Thymus (tissue), 11 donors: ENCODE measurements around the gene MRPL53. TPM values are rescaled to one million over a fixed set of nuclear protein-coding genes. Genes with fewer than 3 reads are reported as not detected.

ENCODE experiments used
- DNase-seq, 9 donors: peaks; one replicate each; pipeline ENCODE4 v3.0.0-alpha.2; 2013; ENCODE audit warnings: low spot score in 9 of 9, low read depth in 6 of 9, missing footprints in 1 of 9
- H3K27ac ChIP-seq, 2 donors: one replicate each; pipeline ENCODE4 v1.5.1; 2013; ENCODE audit warnings: control low read depth in 1 of 2, low read depth in 1 of 2, low read length in 1 of 2, mild to moderate bottlenecking in 1 of 2, moderate library complexity in 1 of 2
- H3K27me3 ChIP-seq, 2 donors: one replicate each; pipeline ENCODE4 v1.5.1; 2013; ENCODE audit warnings: low read length in 1 of 2; ENCODE audit not compliant: control insufficient read depth in 2 of 2, insufficient read depth in 1 of 2
- H3K36me3 ChIP-seq, 2 donors: one replicate each; pipeline ENCODE4 v1.5.1; 2013; ENCODE audit warnings: low read length in 1 of 2, mild to moderate bottlenecking in 1 of 2, moderate library complexity in 1 of 2; ENCODE audit not compliant: control insufficient read depth in 2 of 2, insufficient read depth in 2 of 2
- H3K4me1 ChIP-seq, 2 donors: one replicate each; pipeline ENCODE4 v1.5.1; 2013; ENCODE audit warnings: low read length in 2 of 2; ENCODE audit not compliant: control insufficient read depth in 2 of 2, insufficient read depth in 2 of 2
- H3K4me3 ChIP-seq, 2 donors: one replicate each; pipeline ENCODE4 v1.5.1; 2013; ENCODE audit warnings: low read length in 2 of 2, control low read depth in 1 of 2, mild to moderate bottlenecking in 1 of 2
- H3K9me3 ChIP-seq, 2 donors: one replicate each; pipeline ENCODE4 v1.5.1; 2013; ENCODE audit warnings: low read length in 1 of 2, mild to moderate bottlenecking in 1 of 2; ENCODE audit not compliant: control insufficient read depth in 2 of 2, insufficient read depth in 1 of 2
- WGBS: extraction: QIAGEN DNeasy Blood & Tissue Kit; methylation state at CpG from one replicate; pipeline ENCODE4 v1.1.7; 2013; 5-methylcytosine and 5-hydroxymethylcytosine counted together
- polyA plus RNA-seq: library from polyadenylated mRNA; stranded (reverse); fragments of 200-250 nt; gene quantifications from one replicate; pipeline ENCODE4 v1.2.3, GENCODE V29; 2013
- total RNA-seq: library from RNA; stranded (reverse); fragments of 120-200 nt; gene quantifications from one replicate; pipeline ENCODE4 v1.2.4, GENCODE V29; 2013
- donor health status: healthy.

The MRPL53 gene
- total and polyA plus RNA-seq, 2 donors: 67.7 to 101 TPM

DNA sequence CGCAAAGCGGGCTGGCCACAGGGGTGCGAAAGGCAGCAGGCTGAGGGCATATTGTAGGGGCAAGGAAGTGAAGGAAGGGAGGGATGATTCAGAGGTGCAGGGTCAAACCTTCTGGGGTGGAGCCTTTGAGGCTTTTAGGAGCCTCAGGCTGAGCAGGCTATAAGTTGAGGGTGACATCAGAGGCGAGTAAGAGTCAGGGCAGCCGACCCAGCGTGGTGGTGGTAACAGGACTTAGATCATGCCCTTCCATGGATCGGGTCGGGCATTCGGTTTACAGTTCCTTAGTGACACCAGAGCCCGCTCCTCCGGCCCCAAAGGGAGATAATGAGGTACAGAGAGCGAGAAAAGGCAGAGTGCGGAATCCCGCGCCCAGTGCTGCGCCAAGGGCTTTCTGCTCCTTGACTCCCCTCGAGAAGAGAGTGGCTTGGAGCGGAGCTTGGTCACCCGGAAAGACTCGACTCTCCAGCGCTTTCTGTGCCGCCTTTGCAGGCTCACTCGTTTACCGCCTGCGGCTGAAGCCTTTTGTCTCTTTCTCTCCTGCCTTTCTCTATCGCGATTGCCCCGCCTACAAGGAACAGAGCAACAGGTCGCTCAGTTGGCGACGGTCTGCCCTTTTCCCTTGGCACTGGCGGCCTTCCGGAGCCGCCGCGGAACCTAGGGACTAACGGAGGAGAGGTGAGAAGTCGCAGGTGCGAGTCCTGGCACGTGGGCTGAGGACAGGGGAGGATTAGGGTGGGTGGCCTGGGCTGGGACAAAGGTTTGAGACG lies 26.2 kb upstream of the MRPL53 start:
- Histone ChIP-seq H3K4me1 (peaks cover 20 to 46% of the 10 kb centered on the region in 2 donors), H3K4me3 (peak overlapping the region in 1 of 2 donors; percentile 29), H3K36me3 (peaks cover 1 to 7% of the 10 kb centered on the region in 2 donors), H3K9me3 (peaks cover 0 to 12% of the 10 kb centered on the region in 2 donors), H3K27ac (no peak overlapping the region), H3K27me3 (peaks cover 76 to 80% of the 10 kb centered on the region in 2 donors)
- WGBS: 2% methylated on average over 41 of the region's 41 CpGs
- DNase-seq: peak in 1 of 9 donors; percentile 27

DNA sequence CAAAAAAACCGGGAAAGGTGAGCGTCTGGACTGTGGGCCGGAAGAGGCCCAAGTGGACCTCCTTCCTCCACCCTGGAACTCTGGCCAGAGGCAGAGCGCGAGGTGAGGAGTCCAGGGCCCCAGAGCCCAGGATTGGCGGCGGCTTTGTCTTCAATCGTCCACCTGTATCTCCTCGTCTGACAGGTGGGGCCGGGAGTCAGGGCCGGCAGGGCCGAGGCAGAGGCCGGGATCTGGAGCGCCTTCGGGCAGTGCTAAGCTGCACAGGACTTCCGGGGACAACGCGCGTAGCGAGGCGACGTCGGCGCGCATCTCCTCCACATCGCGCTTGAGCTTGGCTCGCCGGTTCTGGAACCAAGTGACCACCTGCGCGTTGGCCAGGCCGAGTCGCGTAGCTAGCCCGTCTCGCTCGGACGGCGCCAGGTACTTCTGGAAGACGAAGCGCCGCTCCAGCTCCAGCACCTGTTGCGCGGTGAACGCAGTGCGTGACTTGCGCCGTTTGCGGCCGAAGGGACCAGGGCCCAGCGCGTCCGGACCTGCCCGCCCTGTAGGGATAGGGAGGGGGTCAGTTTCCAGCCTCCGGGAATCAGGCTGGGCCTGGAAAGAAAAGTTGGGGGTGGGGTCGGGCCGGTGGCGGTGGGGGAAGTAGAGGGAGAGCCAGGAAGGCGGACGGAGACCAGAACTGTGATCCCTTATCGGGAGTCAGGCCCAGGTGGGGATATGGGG lies 25.5 kb upstream of the MRPL53 start:
- DNase-seq: no peak
- WGBS: 5% methylated on average over 61 of the region's 61 CpGs
- Histone ChIP-seq H3K4me1 (peaks cover 15 to 39% of the 10 kb centered on the region in 2 donors), H3K36me3 (peaks cover 8 to 13% of the 10 kb centered on the region in 2 donors), H3K4me3 (peak overlapping the region; percentile 19 to 29), H3K9me3 (peaks cover 0 to 12% of the 10 kb centered on the region in 2 donors), H3K27me3 (peaks cover 69 to 72% of the 10 kb centered on the region in 2 donors), H3K27ac (no peak overlapping the region)

DNA sequence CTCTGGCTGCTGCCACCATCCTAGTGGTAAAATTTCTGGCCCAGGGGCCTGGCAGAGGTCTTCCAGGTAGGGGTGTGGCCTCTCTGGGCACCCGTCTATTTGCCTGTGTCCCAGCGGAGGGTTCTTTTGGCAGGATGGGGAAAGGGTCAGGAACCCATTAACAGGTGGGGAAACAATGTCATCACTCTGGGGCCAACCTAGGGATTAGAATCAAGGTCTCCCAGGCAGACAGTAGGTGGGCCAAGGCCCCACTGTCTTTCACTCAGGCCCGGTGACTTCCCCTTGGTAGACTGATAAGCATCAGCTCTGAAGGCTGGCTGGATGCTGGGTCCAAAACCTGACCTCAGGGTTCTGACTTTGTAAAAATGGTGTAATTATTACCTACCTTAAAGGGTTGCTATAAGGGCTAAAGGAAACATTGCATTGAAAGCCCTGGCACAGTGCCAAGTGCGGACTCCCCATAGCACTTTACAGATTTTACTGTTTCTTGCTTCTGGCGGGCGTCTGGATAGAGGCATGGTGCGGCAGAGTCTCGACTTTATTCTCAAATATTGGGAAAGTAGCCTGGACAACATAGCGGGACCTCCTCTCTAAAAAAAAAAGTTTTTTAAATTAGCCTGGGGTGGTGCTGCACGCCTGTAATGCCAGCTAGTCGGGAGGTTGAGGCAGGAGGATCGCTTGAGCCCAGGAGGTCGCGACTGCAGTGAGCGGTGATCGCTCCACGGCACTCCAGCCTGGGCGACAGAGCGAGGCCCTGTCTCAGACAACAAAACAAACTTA lies 24.7 kb upstream of the MRPL53 start:
- WGBS: 66% methylated on average over 19 of the region's 19 CpGs
- peaks cover 61 to 65% of the 10 kb centered on the region in 2 donors for H3K27me3 ChIP-seq
- no peak overlapping the region for H3K27ac ChIP-seq
- peak overlapping the region in 1 of 2 donors; percentile 19 for H3K4me3 ChIP-seq
- H3K9me3 ChIP-seq: peaks cover 0 to 12% of the 10 kb centered on the region in 2 donors
- peaks cover 12 to 31% of the 10 kb centered on the region in 2 donors for H3K4me1 ChIP-seq
- no peak for DNase-seq
- peaks cover 16 to 20% of the 10 kb centered on the region in 2 donors for H3K36me3 ChIP-seq

- peaks cover 33 to 38% of the 10 kb centered on the region in 2 donors for H3K36me3 ChIP-seq
- H3K4me1 ChIP-seq: peaks cover 12 to 28% of the 10 kb centered on the region in 2 donors
- H3K9me3 ChIP-seq: peaks cover 0 to 12% of the 10 kb centered on the region in 2 donors
- 96% methylated on average over 1 of the region's 1 CpG for WGBS
- no peak for DNase-seq
- peaks cover 44 to 47% of the 10 kb centered on the region in 2 donors for H3K27me3 ChIP-seq
- no peak overlapping the region for H3K4me3 ChIP-seq
- H3K27ac ChIP-seq: no peak overlapping the region
These were observed 23.0 kb upstream of the MRPL53 start for GRCh38 chr2:74495440-74495839.

GRCh38 chr2:74493546-74493945 lies 21.1 kb upstream of the MRPL53 start:
- WGBS: 93% methylated on average over 3 of the region's 3 CpGs
- H3K4me3 ChIP-seq: no peak overlapping the region
- peaks cover 0 to 5% of the 10 kb centered on the region in 2 donors for H3K9me3 ChIP-seq
- H3K27ac ChIP-seq: no peak overlapping the region
- no peak for DNase-seq
- H3K27me3 ChIP-seq: peaks cover 25 to 28% of the 10 kb centered on the region in 2 donors
- peaks cover 10 to 13% of the 10 kb centered on the region in 2 donors for H3K4me1 ChIP-seq
- H3K36me3 ChIP-seq: peaks cover 42 to 46% of the 10 kb centered on the region in 2 donors

DNA sequence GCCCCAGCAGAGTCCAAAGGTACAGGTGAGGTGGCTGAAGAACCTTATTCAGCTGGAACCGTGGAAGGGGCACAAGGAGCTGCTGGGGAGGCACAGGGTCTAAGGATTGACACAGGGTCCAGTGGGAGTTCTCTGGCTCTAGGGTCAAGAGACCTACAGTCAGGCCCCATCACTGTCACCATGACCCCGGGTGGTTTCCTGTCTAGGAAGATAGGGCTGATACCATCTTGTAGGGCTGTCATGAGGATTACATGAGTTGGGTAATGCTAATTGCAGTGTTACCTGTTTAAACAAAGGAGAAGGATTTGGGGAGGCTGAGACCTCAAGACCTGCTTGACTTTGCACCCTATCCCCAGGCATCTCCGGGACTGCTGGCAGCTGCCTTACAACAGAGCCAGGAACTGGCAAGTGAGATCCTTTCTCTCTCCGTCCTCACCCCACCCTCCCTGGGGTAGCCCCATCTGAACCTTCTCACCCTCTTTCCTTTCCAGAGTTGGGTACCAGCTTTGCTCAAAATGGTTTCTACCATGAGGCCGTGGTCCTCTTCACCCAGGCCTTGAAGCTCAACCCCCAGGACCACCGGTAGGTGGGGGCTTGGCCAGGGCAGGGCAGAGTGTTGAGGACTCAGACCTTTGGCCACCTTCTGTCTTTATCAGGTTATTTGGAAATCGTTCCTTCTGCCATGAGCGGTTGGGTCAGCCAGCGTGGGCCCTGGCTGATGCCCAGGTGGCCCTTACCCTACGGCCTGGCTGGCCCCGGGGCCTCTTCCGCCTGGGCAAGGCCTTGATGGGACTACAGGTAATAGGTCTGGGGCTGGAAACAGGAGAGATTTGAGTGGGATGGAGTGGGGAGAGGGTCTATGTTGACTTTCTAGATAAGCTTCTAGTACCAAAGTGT lies 19.4 kb upstream of the MRPL53 start:
- H3K4me1 ChIP-seq: no peaks in the 10 kb centered on the region
- no peaks in the 10 kb centered on the region for H3K9me3 ChIP-seq
- H3K36me3 ChIP-seq: peaks cover 42 to 50% of the 10 kb centered on the region in 2 donors
- peaks cover 9 to 12% of the 10 kb centered on the region in 2 donors for H3K27me3 ChIP-seq
- WGBS: 96% methylated on average over 12 of the region's 12 CpGs
- DNase-seq: no peak
- no peak overlapping the region for H3K27ac ChIP-seq
- no peak overlapping the region for H3K4me3 ChIP-seq

GRCh38 chr2:74489906-74490305 lies 17.4 kb upstream of the MRPL53 start:
- H3K9me3 ChIP-seq: no peaks in the 10 kb centered on the region
- 99% methylated on average over 9 of the region's 9 CpGs for WGBS
- H3K4me1 ChIP-seq: no peaks in the 10 kb centered on the region

More at GRCh38 chr2:74489906-74490305, 17.4 kb upstream of the MRPL53 start:
- H3K27ac ChIP-seq: no peak overlapping the region
- peaks cover 46 to 57% of the 10 kb centered on the region in 2 donors for H3K36me3 ChIP-seq
- no peak overlapping the region for H3K4me3 ChIP-seq
- H3K27me3 ChIP-seq: no peaks in the 10 kb centered on the region
- no peak for DNase-seq
